ENCODE measurements around the gene ARMH4. TPM values are rescaled to one million over a fixed set of nuclear protein-coding genes. Genes with fewer than 3 reads are reported as not detected.

The ARMH4 gene
- total RNA-seq, 1 experiment from 2014 or later, result 3.0 TPM

GRCh38 chr14:58054100-58054499 lies 97.9 kb downstream of the ARMH4 start:
- no peak for DNase-seq (ENCODE audit: low read depth)

- DNase-seq (ENCODE audit: low read depth), result no peak
Measured at GRCh38 chr14:58048219-58048618, 103.8 kb downstream of the ARMH4 start.

- no peak for DNase-seq (ENCODE audit: low read depth)
Measured at GRCh38 chr14:58027904-58028303, 124.1 kb downstream of the ARMH4 start.

DNA sequence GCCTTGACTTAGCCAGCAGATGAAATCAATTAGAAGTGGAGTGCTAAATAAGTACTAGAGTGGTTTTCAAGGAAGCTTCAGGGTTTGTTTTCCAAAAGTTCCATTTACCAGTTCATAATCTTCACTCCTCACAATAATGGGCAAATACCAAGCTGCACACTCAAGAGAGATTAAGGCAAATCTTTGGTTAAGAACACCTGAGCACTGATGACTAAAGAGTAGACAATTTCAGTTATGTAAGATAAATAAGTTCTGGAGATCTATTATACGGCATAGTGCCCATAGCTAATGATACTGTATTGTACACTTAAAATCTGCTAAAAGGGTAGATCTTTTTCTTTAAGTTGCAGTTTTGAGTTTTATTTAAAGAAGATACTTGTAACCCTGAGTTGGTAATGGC lies 125.0 kb downstream of the ARMH4 start:
- DNase-seq (ENCODE audit: low read depth), result no peak

DNA sequence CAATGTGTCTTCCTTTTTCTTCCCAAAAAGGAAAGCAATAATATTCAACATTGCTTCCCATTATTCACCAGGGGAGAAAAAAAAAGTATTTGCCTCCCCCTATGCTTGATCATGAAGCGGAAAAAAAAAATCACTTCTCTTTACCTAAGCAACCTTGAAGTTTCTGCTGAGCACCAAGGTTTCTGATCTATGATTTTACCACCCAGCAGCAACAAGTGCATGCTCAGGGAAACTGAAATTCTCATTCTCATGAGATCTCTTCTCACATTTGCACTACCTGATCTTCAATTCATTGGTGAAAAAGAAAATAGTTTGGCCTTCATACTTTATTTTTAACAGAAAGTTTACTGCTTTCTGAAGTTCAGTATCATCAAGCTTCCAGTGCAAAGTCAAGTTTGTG lies 125.8 kb downstream of the ARMH4 start:
- DNase-seq (ENCODE audit: low read depth), result no peak

DNA sequence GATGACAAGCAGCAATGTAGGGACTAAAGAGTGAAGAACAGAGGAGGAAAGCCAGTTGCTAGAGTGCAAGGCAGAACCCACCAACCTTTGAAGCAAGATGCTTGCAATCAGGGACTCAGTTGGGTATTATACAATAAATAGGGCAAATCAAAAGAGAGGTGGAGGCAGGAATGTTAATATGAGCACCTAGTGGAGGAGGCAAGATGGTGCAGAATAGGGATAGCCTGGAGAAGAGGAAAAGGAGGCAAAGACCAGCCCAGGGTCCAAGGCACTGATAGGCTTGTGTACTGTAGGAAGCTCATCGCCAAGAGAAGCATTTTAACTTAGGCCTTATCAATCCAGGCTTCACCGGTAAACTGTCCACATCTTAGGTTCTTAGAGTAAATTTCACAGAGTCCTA lies 137.2 kb downstream of the ARMH4 start:
- no peak for DNase-seq (ENCODE audit: low read depth)

DNA sequence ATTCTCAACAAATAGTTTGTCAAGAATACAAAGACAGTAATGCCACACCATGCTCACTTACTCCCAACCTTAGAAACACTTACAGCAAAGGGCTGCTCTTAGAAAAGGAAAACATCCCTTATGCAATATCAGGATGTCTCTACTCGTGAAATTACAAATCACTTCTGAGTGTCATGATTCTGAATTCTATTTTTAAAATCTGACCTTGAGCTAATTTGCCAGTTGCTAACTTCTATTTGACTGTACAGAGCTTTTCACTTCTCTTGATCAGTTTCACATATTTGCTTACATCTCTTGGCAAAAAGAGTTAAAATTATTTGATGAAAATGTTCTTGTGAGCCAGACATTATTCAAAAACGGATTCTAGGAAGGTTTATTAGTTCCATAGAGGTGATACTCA lies 149.4 kb downstream of the ARMH4 start:
- no peak for DNase-seq (ENCODE audit: low read depth)

DNA sequence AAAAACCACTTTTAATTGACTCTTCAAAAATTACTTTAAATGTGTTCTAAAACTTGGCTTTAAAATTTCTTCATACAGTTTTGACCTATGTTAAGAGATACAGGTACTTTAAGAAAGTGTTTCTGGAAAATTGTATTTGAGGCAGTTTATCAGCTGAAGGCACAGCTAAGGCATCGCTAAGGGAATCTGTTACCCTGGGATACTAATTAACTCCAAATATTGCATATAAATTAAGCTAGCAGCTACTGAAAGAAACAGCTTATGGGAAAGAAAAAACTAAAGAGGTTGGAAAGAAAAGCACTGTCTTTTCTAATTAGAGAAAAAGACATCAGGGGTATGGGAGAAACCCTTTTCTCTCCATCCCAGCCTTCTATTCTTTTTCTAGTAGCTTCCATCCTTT lies 152.0 kb downstream of the ARMH4 start:
- no peak for DNase-seq (ENCODE audit: low read depth)

DNA sequence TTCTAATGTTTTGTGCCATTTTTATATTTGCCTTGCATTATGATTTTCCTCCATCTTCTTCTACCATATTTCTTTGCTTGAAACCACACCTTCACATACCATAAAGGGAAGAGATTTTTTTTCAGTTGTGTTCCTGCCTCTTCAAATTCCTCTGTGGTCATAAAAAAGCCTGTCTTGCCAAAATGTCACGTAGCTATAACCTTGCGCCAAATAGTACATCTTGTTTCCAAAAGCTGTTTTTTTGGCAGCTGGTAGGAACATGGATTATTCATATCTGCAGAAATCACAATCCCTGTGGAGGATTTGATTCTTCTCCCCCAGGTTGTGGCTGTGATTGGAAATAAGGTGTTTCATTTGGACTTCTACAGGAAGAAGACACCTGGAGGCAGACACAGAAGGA lies 152.5 kb downstream of the ARMH4 start:
- no peak for DNase-seq (ENCODE audit: low read depth)

- DNase-seq (ENCODE audit: low read depth), result no peak
Measured at GRCh38 chr14:57998766-57999165, 153.2 kb downstream of the ARMH4 start.

DNA sequence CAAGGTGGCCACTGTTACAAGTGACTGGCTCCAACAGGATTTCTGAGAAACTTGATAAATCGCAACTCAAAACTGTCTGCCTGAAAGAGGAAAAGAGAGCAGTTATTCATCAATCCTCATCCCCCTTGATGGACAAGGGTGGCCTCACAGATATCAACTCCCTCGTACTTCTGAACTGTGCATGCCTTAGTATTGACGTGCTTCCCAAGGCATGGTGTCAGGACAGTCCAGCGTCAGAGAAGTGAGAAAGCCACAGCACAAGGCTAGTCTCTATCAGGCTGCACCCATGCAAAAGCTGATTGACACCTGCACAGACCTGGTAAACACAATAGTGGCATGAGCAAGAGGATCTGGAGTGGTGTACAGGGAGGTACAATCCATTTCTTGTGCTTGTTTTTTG lies 160.7 kb downstream of the ARMH4 start:
- no peak for DNase-seq (ENCODE audit: low read depth)

GRCh38 chr14:57988445-57988844 lies 163.6 kb downstream of the ARMH4 start:
- DNase-seq (ENCODE audit: low read depth), result no peak

- DNase-seq (ENCODE audit: low read depth), result no peak
Measured at GRCh38 chr14:57987596-57988300, 164.3 kb downstream of the ARMH4 start.

- DNase-seq (ENCODE audit: low read depth), result peak; percentile 2
Measured at GRCh38 chr14:57987051-57987450, 165.0 kb downstream of the ARMH4 start.

GRCh38 chr14:57982804-57983634 lies 169.0 kb downstream of the ARMH4 start:
- DNase-seq (ENCODE audit: low read depth), result peak; percentile 13

- DNase-seq (ENCODE audit: low read depth), result no peak
Measured at GRCh38 chr14:57981817-57982560, 170.0 kb downstream of the ARMH4 start.

DNA sequence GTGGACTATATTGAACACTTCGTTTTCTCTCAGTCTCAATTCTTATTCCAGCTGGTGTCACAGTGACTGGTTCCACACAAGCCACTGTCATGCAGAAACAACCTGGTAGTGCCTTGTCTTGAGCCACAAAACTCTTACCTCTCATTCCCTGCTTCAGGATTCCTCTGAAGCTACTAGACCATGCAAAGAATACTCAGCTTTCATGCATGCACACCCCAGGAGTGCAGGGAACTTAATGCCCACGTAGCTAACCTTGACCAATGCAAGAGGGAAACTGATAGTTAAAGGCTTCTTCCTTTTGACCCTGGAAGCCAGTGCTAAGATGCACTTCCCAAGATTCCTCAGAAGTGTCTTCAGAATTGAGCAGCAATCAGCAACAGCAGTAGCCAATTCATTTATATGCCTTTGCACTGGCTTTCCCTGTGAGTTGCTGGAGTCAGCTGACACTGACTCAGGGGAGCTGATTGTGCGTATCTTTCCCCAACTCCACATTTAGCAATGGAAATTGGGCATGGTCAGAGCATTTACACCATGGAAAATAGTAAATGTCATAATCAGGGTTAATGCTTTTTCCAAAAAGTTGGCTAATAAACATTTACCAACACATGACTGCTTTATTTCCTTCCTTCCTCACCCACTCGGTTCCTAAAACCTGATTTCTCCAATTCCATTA lies 172.5 kb downstream of the ARMH4 start:
- no peak for DNase-seq (ENCODE audit: low read depth)

DNA sequence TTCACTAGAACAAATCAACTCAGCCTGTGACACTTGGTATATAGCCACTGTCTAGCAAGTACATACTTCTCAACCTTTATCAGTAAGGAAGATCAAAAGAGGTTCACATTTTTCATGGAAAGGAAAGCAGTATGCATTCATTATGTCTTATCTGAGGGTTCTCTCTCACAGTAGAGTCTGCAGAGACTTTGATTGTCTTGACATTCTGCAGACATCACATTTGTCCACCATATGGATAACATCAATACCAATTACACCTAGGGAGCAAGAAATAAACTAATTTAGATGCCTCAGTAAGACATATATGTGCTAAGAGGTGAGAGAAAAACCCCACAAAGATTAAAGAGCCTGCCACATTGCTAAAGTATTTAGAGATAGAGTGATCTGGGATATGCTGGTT lies 175.3 kb downstream of the ARMH4 start:
- no peak for DNase-seq (ENCODE audit: low read depth)

DNA sequence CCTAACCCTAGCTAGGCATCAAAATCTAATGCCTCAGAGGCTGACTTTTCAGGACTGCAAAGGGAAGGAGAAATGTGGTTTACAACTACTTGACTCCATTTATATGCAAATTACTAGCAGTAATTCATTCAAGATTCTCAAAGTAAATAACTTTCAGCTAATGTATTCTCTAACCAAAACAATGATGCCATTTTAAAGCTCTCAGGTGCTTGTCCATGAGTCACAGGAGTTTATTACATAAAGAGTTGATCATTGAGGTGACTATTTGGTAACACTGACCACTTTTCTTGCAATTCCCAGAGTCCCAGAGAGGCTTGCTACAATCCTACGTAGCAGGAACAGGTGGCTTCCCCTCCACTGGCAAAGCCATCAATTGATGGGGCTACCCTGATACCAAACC lies 177.1 kb downstream of the ARMH4 start:
- DNase-seq (ENCODE audit: low read depth), result no peak

DNA sequence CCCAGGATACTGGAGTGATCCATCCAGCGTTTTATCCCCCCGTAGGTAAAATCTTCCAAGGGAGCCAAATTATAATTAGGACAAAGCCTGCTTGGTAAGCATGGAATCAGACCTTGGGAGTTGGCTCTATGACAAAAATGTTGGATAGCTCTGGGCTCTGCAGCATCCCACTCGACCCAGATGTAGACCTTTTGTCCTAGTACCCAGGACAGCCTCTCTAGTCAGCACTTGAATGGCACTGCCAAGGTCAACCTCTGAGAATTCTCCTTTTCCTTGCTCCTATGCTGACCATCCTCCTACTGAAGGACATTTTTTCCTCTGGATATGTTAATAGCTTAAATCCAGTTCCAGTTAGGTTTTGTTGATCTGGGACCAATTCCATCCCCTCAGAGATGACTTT lies 181.4 kb downstream of the ARMH4 start:
- no peak for DNase-seq (ENCODE audit: low read depth)

- no peak for DNase-seq (ENCODE audit: low read depth)
Measured at GRCh38 chr14:57970175-57970574, 181.8 kb downstream of the ARMH4 start.

DNA sequence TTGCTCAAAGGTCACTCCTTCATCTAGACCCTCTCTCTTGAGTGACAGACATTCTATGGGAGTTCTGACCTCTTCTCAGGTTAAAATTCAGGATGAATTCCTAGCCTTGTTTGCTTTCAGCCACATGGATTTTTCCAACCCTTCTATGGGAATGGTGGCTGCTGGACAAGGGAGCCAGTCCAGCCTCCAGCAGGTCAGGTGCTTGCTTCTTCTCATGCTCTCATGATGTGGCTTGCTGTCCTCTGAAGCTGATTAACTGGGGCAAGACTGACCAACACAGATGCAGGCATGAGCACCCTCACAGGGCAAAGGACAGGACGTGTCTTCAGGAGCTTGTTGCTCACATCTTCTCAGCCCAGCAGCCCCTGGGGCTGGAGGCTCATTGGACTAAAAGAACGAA lies 188.9 kb downstream of the ARMH4 start:
- DNase-seq (ENCODE audit: low read depth), result no peak
